HepG2 (cell line): ENCODE results near the gene PPDPF. TPM values are rescaled to one million over a fixed set of nuclear protein-coding genes. Genes with fewer than 3 reads are reported as not detected.

Source experiments
- AHR ChIP-seq: IDR thresholded peaks from 2 replicates; pipeline ENCODE4 v1.6.1; 2018; ENCODE audit warnings: missing genetic modification reagents, missing compliant biosample characterization
- BCL6 ChIP-seq: IDR thresholded peaks from 2 replicates; pipeline ENCODE4 v1.6.1; 2016; ENCODE audit warnings: missing genetic modification reagents, missing compliant biosample characterization
- HNF1A ChIP-seq, 2 experiments: sonication (generic) in 1 of 2; formaldehyde crosslinking in 1 of 2; IDR thresholded peaks; 2 replicates each; pipeline versions ENCODE4 v1.4.0 to v1.6.1; 2016 to 2020; ENCODE audit warnings: borderline replicate concordance in 1 of 2, low read depth in 1 of 2, mild to moderate bottlenecking in 1 of 2, missing genetic modification reagents in 1 of 2
- PHB2 ChIP-seq: fragments of 450-650 bp; IDR thresholded peaks from 2 replicates; pipeline ENCODE4 v1.6.1; 2018; ENCODE audit not compliant: partially characterized antibody
- SMARCE1 ChIP-seq: fragments of 450-650 bp; IDR thresholded peaks from 2 replicates; pipeline ENCODE4 v1.6.1; 2017; ENCODE audit warnings: borderline replicate concordance
- TBL1XR1 ChIP-seq: fragments of 150-350 bp; IDR thresholded peaks from 2 replicates; pipeline ENCODE4 v1.6.1; 2014; ENCODE audit warnings: borderline replicate concordance, low read length; ENCODE audit not compliant: partially characterized antibody
- TBX2 ChIP-seq: sonication (generic); formaldehyde crosslinking; IDR thresholded peaks from 2 replicates; pipeline ENCODE4 v1.5.0; 2020; ENCODE audit warnings: missing genetic modification reagents, mild to moderate bottlenecking, borderline replicate concordance
- TFDP2 ChIP-seq: sonication (generic); formaldehyde crosslinking; IDR thresholded peaks from 2 replicates; pipeline ENCODE4 v1.4.0; 2020; ENCODE audit warnings: missing genetic modification reagents
- ZBTB20 ChIP-seq: sonication (generic); formaldehyde crosslinking; IDR thresholded peaks from 2 replicates; pipeline ENCODE4 v1.8.1; 2023; ENCODE audit warnings: missing genetic modification reagents, low read depth, mild to moderate bottlenecking, borderline replicate concordance
- ZBTB4 ChIP-seq: sonication (generic); formaldehyde crosslinking; IDR thresholded peaks from 2 replicates; pipeline ENCODE4 v1.4.0; 2020; ENCODE audit warnings: missing genetic modification reagents, mild to moderate bottlenecking, borderline replicate concordance
- ZNF280D ChIP-seq: sonication (generic); formaldehyde crosslinking; IDR thresholded peaks from 2 replicates; pipeline ENCODE4 v1.5.1; 2020; ENCODE audit warnings: mild to moderate bottlenecking, missing genetic modification reagents
- ZNF512 ChIP-seq: sonication (generic); formaldehyde crosslinking; IDR thresholded peaks from 2 replicates; pipeline ENCODE4 v1.4.0; 2020; ENCODE audit warnings: mild to moderate bottlenecking, missing genetic modification reagents
- ZNF580 ChIP-seq: IDR thresholded peaks from 2 replicates; pipeline ENCODE4 v1.6.1; 2016; ENCODE audit warnings: low read depth, borderline replicate concordance
- polyA plus RNA-seq, 8 experiments: library from polyadenylated mRNA; depleted of rRNA in 3 of 8; stranded (reverse) in 7 of 8; unstranded in 1 of 8; fragments of >200 nt; fragmentation: Illumina TruSeq in 4 of 8; extraction: Trizol in 4 of 8; gene quantifications; 2 replicates each; pipeline versions ENCODE4 v1.2.1 to v1.2.3, GENCODE V29; 2011 to 2016; ENCODE audit warnings: low read depth in 4 of 8, missing spikeins in 1 of 8, mixed read lengths in 1 of 8; ENCODE audit not compliant: insufficient read depth in 1 of 8
- total RNA-seq, 5 experiments: library from RNA; depleted of rRNA; stranded (reverse); fragments of >200 nt; fragmentation: Illumina TruSeq; extraction: Trizol; gene quantifications; 2 replicates each; pipeline ENCODE4 v1.2.3, GENCODE V29; 2016; ENCODE audit warnings: low read depth in 1 of 5

The PPDPF gene
- total and polyA plus RNA-seq, 2 of the 13 experiments (the other 11 are each of a cell fraction or from before 2014, with no cell fraction given): 1.8 to 7.0 TPM

- TF ChIP-seq ZNF512 (CRISPR knock-in tag): no peak
- no peak for TF ChIP-seq TFDP2 (CRISPR knock-in tag)
- TF ChIP-seq ZBTB4: no peak
- no peak for TF ChIP-seq ZNF580 (CRISPR knock-in tag)
- TF ChIP-seq TBX2: 0 out of 2 replicates have a peak, but pooled peaks have one; percentile 24
- no peak for TF ChIP-seq BCL6 (CRISPR knock-in tag)
- no peak for TF ChIP-seq TBL1XR1
- TF ChIP-seq AHR (CRISPR knock-in tag): peak; percentile 24; the same call in 1 of the 2 replicates
- 0 out of 2 replicates have a peak, but pooled peaks have one; percentile 34 for TF ChIP-seq ZBTB20 (CRISPR knock-in tag)
- no peak for TF ChIP-seq ZNF280D (CRISPR knock-in tag)
- TF ChIP-seq HNF1A (IDR thresholded peaks at IDR 0.05; ENCODE audit: low read depth): no peak
- 0 out of 2 replicates have a peak, but pooled peaks have one; percentile 26 for TF ChIP-seq HNF1A (CRISPR knock-in tag; IDR thresholded peaks at IDR 0.05; ENCODE audit: borderline replicate concordance)
- no peak for TF ChIP-seq SMARCE1
- no peak for TF ChIP-seq PHB2
Measured at GRCh38 chr20:63544241-63544957, 23.8 kb downstream of the PPDPF start (continued).
